HEK293T (cell line): ENCODE measurements around the gene CIBAR2.

Experiments used
- CTCF ChIA-PET: fragments of 350-600 bp; formaldehyde crosslinking; extraction: SDS; loops from one replicate; lab custom pipeline; 2021; ENCODE audit warnings: antibody characterized with exemption, inconsistent platforms; lab: Yijun Ruan, JAX
- POLR2A ChIA-PET: fragments of 350-600 bp; formaldehyde crosslinking; extraction: SDS; loops from one replicate; lab custom pipeline; 2020; ENCODE audit warnings: antibody characterized with exemption, inconsistent platforms; lab: Yijun Ruan, JAX
- DNase-seq: peaks from one replicate; pipeline ENCODE4 v3.0.0; 2012; ENCODE audit warnings: mixed read lengths; ENCODE audit errors: extremely low spot score
- ARNT ChIP-seq: fragments of 450-650 bp; IDR thresholded peaks from 2 replicates; pipeline ENCODE4 v1.6.1; 2017; ENCODE audit warnings: mild to moderate bottlenecking
- BHLHE40 ChIP-seq: fragments of 450-650 bp; IDR thresholded peaks from 2 replicates; pipeline ENCODE4 v1.6.1; 2016; ENCODE audit warnings: mild to moderate bottlenecking, moderate library complexity, borderline replicate concordance
- CTBP1 ChIP-seq: fragments of 450-650 bp; IDR thresholded peaks from 2 replicates; pipeline ENCODE4 v1.6.1; 2016; ENCODE audit warnings: borderline replicate concordance
- ELF4 ChIP-seq: fragments of 450-650 bp; IDR thresholded peaks from 2 replicates; pipeline ENCODE4 v1.6.1; 2017; ENCODE audit warnings: antibody characterized with exemption
- FOXA1 ChIP-seq: fragments of 450-650 bp; IDR thresholded peaks from 2 replicates; pipeline ENCODE4 v1.6.1; 2016; ENCODE audit warnings: mild to moderate bottlenecking
- FOXK2 ChIP-seq: fragments of 450-650 bp; IDR thresholded peaks from 2 replicates; pipeline ENCODE4 v1.6.1; 2016; ENCODE audit warnings: mild to moderate bottlenecking
- FOXM1 ChIP-seq: fragments of 450-650 bp; IDR thresholded peaks from 2 replicates; pipeline ENCODE4 v1.6.1; 2017; ENCODE audit warnings: mild to moderate bottlenecking, borderline replicate concordance
- HDGF ChIP-seq: fragments of 450-650 bp; IDR thresholded peaks from 2 replicates; pipeline ENCODE4 v1.6.1; 2017; ENCODE audit warnings: antibody characterized with exemption, borderline replicate concordance
- L3MBTL2 ChIP-seq: fragments of 450-650 bp; conservative IDR thresholded peaks from 2 replicates; pipeline ENCODE4 v1.6.1; 2016; ENCODE audit warnings: mild to moderate bottlenecking
- LEF1 ChIP-seq: fragments of 450-650 bp; IDR thresholded peaks from 2 replicates; pipeline ENCODE4 v1.6.1; 2017; ENCODE audit warnings: mild to moderate bottlenecking, borderline replicate concordance
- NFRKB ChIP-seq: fragments of 450-650 bp; IDR thresholded peaks from 2 replicates; pipeline ENCODE4 v1.6.1; 2016; ENCODE audit warnings: mild to moderate bottlenecking, moderate library complexity
- SP1 ChIP-seq: fragments of 450-650 bp; IDR thresholded peaks from 2 replicates; pipeline ENCODE4 v1.6.1; 2017
- SUZ12 ChIP-seq: fragments of 450-650 bp; IDR thresholded peaks from 2 replicates; pipeline ENCODE4 v1.6.1; 2016; ENCODE audit warnings: mild to moderate bottlenecking
- TARDBP ChIP-seq: fragments of 450-650 bp; IDR thresholded peaks from 2 replicates; pipeline ENCODE4 v1.6.1; 2016
- ZNF384 ChIP-seq: fragments of 450-650 bp; IDR thresholded peaks from 2 replicates; pipeline ENCODE4 v1.6.1; 2016
- TF ChIP-seq, protein P1 (sequence below): fragments of 450-650 bp; IDR thresholded peaks from 2 replicates; pipeline ENCODE4 v1.6.1; 2016

The CIBAR2 gene

DNA sequence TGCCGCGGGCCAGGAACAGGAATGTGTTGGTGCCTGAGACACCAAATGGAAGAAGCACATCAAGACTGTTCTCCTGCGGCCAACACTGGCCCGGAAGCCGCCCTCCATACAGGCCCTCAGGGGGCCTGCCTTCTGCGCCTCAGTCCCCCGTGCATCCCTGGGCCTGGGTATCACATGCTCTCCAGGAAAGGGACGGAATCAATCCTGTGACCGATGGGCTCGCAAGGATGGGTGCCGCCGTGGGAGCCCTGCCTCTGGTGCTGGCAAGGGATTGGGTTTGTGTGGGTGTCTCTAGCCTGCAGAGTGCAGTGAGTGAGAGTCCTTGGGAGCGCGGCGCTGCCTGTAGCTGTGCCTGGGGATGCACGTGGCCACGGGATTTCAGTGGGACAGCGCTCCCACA, 19.4 kb downstream of the CIBAR2 start:
- POLR2A ChIA-PET = no interaction called here
- TF ChIP-seq L3MBTL2 (no peak), ELF4 (no peak), CTBP1 (no peak), FOXK2 (no peak), NFRKB (no peak), LEF1 (no peak), SP1 (no peak), ZNF384 (no peak), TARDBP (no peak), FOXA1 (no peak), SUZ12 (no peak), ARNT (no peak), FOXM1 (no peak)
- DNase-seq = no peak

GRCh38 chr16:85092309-85092708, 20.0 kb downstream of the CIBAR2 start:
- TF ChIP-seq BHLHE40 (no peak), FOXA1 (no peak), HDGF (no peak), SP1 (no peak), ARNT (no peak), LEF1 (no peak), NFRKB (no peak), L3MBTL2 (no peak), FOXM1 (no peak)
- ChIA-PET POLR2A (no interaction called here), CTCF (no interaction called here)
- DNase-seq = no peak

More for the DNA sequence above, 19.4 kb downstream of the CIBAR2 start:
- CTCF ChIA-PET = no interaction called here

DNA sequence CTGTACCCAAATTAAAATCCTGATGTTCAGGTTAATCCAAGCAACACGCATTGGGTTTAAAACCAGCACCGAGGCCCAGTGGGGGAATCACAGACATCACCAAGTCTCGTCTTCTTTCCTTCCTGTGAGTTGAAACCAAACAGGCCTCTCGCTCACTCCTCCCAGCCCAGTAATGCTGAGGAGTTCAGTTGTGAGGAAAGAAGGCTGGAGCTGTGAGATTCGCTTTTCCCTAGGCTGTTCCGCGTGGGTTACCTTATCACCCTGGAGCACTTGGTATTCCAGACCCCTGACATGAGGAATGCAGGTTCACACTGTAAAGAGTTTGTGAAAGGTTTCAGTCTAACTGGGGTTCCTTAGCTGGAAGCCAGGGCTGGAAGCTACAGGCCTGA, 20.8 kb downstream of the CIBAR2 start:
- ChIA-PET POLR2A (no interaction called here), CTCF (no interaction called here)

GRCh38 chr16:85090873-85091521, 21.3 kb downstream of the CIBAR2 start:
- TF ChIP-seq CTBP1 (no peak), FOXA1 (no peak), LEF1 (no peak), ZNF384 (no peak), ELF4 (no peak), L3MBTL2 (no peak), ARNT (no peak), SP1 (no peak), NFRKB (no peak)
- ChIA-PET CTCF (no interaction called here), POLR2A (no interaction called here)
- no peak for DNase-seq

More for the DNA sequence above, 20.8 kb downstream of the CIBAR2 start:
- TF ChIP-seq, protein P1, sequence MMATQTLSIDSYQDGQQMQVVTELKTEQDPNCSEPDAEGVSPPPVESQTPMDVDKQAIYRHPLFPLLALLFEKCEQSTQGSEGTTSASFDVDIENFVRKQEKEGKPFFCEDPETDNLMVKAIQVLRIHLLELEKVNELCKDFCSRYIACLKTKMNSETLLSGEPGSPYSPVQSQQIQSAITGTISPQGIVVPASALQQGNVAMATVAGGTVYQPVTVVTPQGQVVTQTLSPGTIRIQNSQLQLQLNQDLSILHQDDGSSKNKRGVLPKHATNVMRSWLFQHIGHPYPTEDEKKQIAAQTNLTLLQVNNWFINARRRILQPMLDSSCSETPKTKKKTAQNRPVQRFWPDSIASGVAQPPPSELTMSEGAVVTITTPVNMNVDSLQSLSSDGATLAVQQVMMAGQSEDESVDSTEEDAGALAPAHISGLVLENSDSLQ = no peak
- TF ChIP-seq HDGF (no peak), FOXK2 (no peak), SUZ12 (no peak), BHLHE40 (no peak), SP1 (no peak), L3MBTL2 (no peak), TARDBP (no peak), ELF4 (no peak), FOXA1 (no peak), ZNF384 (no peak), FOXM1 (no peak), LEF1 (no peak), ARNT (no peak)
- DNase-seq = no peak

- no peak for DNase-seq
- no peak for TF ChIP-seq ARNT
- POLR2A ChIA-PET = no interaction called here
- CTCF ChIA-PET = no interaction called here
Observed at GRCh38 chr16:85090181-85090580, 22.1 kb downstream of the CIBAR2 start.

- ChIA-PET POLR2A (no interaction called here), CTCF (no interaction called here)
- no peak for DNase-seq
- TF ChIP-seq FOXA1 = no peak
- TF ChIP-seq ZNF384 = no peak
- TF ChIP-seq SP1 = no peak
- TF ChIP-seq FOXM1 = no peak
- TF ChIP-seq LEF1 = no peak
- no peak for TF ChIP-seq ELF4
- TF ChIP-seq, protein P1 = no peak
- TF ChIP-seq HDGF = no peak
- no peak for TF ChIP-seq ARNT
- TF ChIP-seq CTBP1 = no peak
- TF ChIP-seq TARDBP = no peak
- no peak for TF ChIP-seq SUZ12
- TF ChIP-seq FOXK2 = no peak
- TF ChIP-seq NFRKB = no peak
Observed at GRCh38 chr16:85089525-85089924, 22.7 kb downstream of the CIBAR2 start.

- ChIA-PET POLR2A (no interaction called here), CTCF (no interaction called here)
- no peak for DNase-seq
- TF ChIP-seq FOXA1 = no peak
- no peak for TF ChIP-seq NFRKB
- no peak for TF ChIP-seq HDGF
- TF ChIP-seq FOXK2 = no peak
- TF ChIP-seq ELF4 = no peak
- no peak for TF ChIP-seq ZNF384
- no peak for TF ChIP-seq CTBP1
- TF ChIP-seq ARNT = no peak
- TF ChIP-seq BHLHE40 = no peak
- TF ChIP-seq SP1 = no peak
- TF ChIP-seq LEF1 = no peak
- no peak for TF ChIP-seq TARDBP
- TF ChIP-seq, protein P1 = no peak
- TF ChIP-seq L3MBTL2 = no peak
- no peak for TF ChIP-seq SUZ12
Observed at GRCh38 chr16:85088570-85089199, 23.6 kb downstream of the CIBAR2 start.
